Measurements from ENCODE around the gene PYGB.

DNA sequence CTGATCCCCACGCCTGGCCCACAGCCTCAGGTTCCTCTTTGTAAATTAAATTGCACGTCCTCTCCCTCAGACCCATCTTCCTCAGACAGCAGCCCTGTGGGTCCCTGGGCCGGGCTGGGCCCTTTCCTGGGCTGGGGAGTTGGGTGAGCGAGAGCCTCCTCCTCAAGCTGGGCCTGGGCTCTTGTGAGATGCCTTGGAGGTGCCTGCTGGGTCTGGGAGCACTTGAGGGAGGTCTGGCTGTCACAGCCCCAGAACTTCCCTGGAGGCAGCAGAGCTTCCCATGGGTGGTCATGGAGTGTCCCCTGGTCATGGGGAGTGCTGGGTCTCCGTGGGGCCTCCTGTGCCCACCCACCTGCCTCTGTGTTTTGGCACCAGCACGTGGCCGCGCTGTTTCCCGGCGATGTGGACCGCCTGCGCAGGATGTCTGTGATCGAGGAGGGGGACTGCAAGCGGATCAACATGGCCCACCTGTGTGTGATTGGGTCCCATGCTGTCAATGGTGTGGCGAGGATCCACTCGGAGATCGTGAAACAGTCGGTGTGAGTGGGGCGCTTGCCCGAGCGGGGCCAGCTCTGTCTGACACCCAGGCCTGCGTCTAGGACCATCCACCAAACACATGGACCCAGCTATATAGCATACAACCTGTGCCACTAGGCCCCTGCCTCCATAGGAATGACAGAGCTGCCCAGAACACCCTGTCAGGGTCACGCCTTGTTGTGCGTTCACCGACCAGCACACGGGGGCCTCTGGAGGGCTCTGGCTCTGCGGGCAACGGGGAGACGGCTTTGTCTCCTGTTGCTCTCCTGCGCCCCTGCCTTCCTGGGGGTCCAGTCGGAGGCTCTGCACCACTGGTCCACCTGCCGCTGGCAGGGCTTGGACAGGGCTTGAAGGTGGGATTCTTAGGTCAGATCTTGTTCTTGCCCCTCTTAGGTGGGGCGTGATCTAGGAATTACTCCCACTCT, 33.0 kb downstream of the PYGB start:
- TF ChIP-seq, protein P1, sequence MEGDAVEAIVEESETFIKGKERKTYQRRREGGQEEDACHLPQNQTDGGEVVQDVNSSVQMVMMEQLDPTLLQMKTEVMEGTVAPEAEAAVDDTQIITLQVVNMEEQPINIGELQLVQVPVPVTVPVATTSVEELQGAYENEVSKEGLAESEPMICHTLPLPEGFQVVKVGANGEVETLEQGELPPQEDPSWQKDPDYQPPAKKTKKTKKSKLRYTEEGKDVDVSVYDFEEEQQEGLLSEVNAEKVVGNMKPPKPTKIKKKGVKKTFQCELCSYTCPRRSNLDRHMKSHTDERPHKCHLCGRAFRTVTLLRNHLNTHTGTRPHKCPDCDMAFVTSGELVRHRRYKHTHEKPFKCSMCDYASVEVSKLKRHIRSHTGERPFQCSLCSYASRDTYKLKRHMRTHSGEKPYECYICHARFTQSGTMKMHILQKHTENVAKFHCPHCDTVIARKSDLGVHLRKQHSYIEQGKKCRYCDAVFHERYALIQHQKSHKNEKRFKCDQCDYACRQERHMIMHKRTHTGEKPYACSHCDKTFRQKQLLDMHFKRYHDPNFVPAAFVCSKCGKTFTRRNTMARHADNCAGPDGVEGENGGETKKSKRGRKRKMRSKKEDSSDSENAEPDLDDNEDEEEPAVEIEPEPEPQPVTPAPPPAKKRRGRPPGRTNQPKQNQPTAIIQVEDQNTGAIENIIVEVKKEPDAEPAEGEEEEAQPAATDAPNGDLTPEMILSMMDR (tag by site-specific recombination; IDR thresholded peaks at IDR 0.05): no peak
- TF ChIP-seq ZNF391 (tag by site-specific recombination; IDR thresholded peaks at IDR 0.05; ENCODE audit: borderline replicate concordance, low read depth): no peak
- TF ChIP-seq, protein P2, sequence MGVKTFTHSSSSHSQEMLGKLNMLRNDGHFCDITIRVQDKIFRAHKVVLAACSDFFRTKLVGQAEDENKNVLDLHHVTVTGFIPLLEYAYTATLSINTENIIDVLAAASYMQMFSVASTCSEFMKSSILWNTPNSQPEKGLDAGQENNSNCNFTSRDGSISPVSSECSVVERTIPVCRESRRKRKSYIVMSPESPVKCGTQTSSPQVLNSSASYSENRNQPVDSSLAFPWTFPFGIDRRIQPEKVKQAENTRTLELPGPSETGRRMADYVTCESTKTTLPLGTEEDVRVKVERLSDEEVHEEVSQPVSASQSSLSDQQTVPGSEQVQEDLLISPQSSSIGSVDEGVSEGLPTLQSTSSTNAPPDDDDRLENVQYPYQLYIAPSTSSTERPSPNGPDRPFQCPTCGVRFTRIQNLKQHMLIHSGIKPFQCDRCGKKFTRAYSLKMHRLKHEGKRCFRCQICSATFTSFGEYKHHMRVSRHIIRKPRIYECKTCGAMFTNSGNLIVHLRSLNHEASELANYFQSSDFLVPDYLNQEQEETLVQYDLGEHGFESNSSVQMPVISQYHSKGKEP (tag by site-specific recombination; IDR thresholded peaks at IDR 0.05): no peak
- TF ChIP-seq, protein P3, sequence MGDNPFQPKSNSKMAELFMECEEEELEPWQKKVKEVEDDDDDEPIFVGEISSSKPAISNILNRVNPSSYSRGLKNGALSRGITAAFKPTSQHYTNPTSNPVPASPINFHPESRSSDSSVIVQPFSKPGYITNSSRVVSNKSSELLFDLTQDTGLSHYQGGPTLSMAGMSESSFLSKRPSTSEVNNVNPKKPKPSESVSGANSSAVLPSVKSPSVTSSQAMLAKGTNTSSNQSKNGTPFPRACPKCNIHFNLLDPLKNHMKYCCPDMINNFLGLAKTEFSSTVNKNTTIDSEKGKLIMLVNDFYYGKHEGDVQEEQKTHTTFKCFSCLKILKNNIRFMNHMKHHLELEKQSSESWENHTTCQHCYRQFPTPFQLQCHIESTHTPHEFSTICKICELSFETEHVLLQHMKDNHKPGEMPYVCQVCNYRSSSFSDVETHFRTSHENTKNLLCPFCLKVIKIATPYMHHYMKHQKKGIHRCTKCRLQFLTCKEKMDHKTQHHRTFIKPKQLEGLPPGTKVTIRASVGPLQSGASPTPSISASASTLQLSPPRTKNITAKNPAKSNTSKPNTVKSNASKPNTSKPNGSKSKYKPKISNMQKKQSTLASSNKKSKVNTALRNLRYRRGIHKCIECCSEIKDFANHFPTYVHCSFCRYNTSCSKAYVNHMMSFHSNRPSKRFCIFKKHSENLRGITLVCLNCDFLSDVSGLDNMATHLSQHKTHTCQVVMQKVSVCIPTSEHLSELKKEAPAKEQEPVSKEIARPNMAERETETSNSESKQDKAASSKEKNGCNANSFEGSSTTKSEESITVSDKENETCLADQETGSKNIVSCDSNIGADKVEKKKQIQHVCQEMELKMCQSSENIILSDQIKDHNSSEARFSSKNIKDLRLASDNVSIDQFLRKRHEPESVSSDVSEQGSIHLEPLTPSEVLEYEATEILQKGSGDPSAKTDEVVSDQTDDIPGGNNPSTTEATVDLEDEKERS (tag by site-specific recombination; IDR thresholded peaks at IDR 0.05): no peak
- TF ChIP-seq ZNF426 (tag by site-specific recombination; IDR thresholded peaks at IDR 0.05): no peak
- TF ChIP-seq ZNF132 (tag by site-specific recombination; IDR thresholded peaks at IDR 0.05; ENCODE audit: borderline replicate concordance): no peak
- TF ChIP-seq ZNF423 (tag by site-specific recombination; IDR thresholded peaks at IDR 0.05): no peak
- no peak for TF ChIP-seq ZNF76 (tag by site-specific recombination; IDR thresholded peaks at IDR 0.05; ENCODE audit: borderline replicate concordance, low read depth)
- no peak for TF ChIP-seq ZNF184 (tag by site-specific recombination; IDR thresholded peaks at IDR 0.05)
- no peak for TF ChIP-seq ZNF677 (tag by site-specific recombination; IDR thresholded peaks at IDR 0.05)
- no peak for TF ChIP-seq ZNF654 (tag by site-specific recombination; IDR thresholded peaks at IDR 0.05; ENCODE audit: low read depth)
- TF ChIP-seq ZBTB1 (tag by site-specific recombination; IDR thresholded peaks at IDR 0.05): no peak
- TF ChIP-seq, protein P4, sequence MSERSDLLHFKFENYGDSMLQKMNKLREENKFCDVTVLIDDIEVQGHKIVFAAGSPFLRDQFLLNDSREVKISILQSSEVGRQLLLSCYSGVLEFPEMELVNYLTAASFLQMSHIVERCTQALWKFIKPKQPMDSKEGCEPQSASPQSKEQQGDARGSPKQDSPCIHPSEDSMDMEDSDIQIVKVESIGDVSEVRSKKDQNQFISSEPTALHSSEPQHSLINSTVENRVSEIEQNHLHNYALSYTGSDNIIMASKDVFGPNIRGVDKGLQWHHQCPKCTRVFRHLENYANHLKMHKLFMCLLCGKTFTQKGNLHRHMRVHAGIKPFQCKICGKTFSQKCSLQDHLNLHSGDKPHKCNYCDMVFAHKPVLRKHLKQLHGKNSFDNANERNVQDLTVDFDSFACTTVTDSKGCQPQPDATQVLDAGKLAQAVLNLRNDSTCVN (tag by site-specific recombination; optimal IDR thresholded peaks at IDR 0.05): no peak
- TF ChIP-seq ZSCAN23 (tag by site-specific recombination; IDR thresholded peaks at IDR 0.05): no peak
